GM19239 (cell line): ENCODE results near the gene TUBE1.
A peak's percentile ranks its signal among the peaks of the same experiment; 100 is the strongest.
"Not testable (repeated sequence)": the region's sequence is repeated elsewhere in the genome, so short reads cannot be mapped to it uniquely, and the experiment has no call there.

Experiments used
- DNase-seq: peaks from one replicate; pipeline ENCODE4 v3.0.0; 2011; ENCODE audit warnings: low spot score; ENCODE audit not compliant: insufficient read length
- FAIRE-seq: peaks from 2 replicates; lab custom pipeline; 2011; peaks lifted over from hg19 to GRCh38; lab: Jason Lieb, UNC

Gene TUBE1

GRCh38 chr6:112087136-112087911, at the start of gene TUBE1, which contains the start of gene FAM229B:
TUBE1 (minus strand) TSS chr6:112087482; CDS start chr6:112087434, 48 bp downstream.
FAM229B (plus strand) TSS chr6:112087591; CDS start chr6:112099284, 11,693 bp downstream.
- DNase-seq (peak; percentile 62), FAIRE-seq (peak; percentile 98)

- FAIRE-seq (no peak), DNase-seq (no peak)
Observed at GRCh38 chr6:112130878-112131277, 43.6 kb upstream of the TUBE1 start.

GRCh38 chr6:112128208-112128607, 40.9 kb upstream of the TUBE1 start:
- no peak for FAIRE-seq

GRCh38 chr6:112123982-112124381, 36.7 kb upstream of the TUBE1 start:
- FAIRE-seq = no peak

More at GRCh38 chr6:112128208-112128607, 40.9 kb upstream of the TUBE1 start:
- no peak for DNase-seq

GRCh38 chr6:112122756-112123155, 35.5 kb upstream of the TUBE1 start:
- FAIRE-seq (no peak), DNase-seq (no peak)

More at GRCh38 chr6:112123982-112124381, 36.7 kb upstream of the TUBE1 start:
- DNase-seq = no peak

- FAIRE-seq (no peak), DNase-seq (no peak)
Observed at GRCh38 chr6:112118034-112118433, 30.8 kb upstream of the TUBE1 start.

DNA sequence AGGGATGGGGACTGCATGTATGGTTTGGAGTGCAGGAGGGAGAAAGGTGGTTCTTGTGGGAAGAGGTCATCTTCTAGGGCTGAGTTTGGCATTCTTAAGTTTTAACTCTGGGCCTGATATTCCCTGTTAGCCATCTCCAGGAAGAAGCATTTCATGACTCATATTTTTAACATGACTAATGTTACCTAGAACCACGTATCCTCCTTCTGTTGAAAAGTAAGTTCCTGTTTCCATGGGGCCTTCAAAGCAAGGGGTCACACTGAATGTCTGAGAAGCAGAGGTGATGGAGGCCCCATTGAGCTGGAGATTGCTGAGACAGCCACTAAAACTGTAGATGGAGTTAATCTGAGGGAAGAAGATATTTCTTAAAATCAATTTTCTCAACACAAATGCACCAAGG, 30.3 kb upstream of the TUBE1 start:
- DNase-seq (no peak), FAIRE-seq (no peak)

DNA sequence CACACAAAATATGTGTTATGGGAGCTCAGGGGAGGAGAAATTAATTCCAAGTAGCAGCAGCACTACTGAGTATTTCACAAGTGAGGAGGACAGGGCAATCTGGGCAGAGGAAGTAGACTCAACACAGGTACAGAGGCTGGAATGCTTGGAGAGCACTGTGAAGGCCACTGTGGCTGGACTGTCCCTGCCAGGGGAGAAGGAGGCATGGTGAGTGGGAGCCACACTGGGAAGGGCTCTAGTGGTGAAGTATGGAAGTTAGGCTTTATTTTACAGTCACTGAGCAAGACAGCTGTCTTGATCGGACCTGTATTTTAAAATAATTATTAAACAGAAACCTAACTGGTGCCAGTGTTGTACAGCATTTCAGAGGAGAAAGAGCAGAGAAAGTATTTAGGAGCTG, 28.9 kb upstream of the TUBE1 start:
- FAIRE-seq (no peak), DNase-seq (no peak)

DNA sequence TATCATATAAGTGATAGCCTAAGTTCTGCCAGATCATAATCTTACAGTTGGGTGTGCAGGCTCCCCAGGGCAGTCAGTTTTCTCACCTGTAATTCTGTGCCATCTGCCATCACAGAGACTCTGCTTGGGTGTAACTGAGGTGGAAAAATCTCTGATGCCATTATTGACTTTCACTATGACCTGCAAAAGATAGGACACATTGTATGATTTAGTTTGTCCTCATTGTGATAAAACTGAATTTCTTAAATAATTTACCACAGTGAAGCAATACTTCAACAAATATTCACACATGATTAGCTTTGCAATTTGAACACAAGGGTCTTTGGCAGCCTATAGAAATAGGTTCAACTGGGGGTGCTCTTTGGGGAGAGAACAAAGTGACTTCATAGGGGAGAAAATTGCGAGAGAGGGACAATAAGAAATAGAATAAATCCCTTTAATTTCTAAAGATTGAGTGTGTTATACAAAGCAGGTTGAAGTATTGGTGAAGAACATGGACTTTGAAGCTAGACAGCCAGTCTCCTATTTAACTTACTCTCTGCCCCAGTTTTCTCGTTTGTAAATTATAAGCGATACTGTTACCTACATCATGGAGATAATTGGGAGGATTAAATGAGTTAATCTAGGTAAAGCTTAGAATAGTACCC, 27.4 kb upstream of the TUBE1 start:
- DNase-seq (no peak), FAIRE-seq (no peak)

DNA sequence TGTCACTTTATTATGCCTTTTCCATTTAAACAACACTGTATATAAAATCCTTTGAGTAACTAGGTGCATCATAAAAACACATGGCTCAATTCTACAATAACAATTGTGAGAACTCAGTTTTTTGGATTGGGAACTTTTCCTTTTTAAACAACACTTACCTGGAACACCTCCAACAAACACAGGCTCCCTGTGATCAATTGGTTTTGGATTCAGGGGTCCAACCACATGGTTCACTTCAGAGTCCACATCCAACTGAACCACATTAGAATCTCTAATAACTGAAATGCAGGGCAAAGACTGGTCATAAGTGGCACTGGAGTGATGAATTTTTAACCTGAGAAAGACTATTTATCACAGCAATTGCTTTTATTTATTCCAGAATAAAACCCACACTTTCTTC, 26.6 kb upstream of the TUBE1 start:
- FAIRE-seq (no peak), DNase-seq (no peak)

- FAIRE-seq (no peak), DNase-seq (no peak)
Observed at GRCh38 chr6:112113431-112113830, 26.1 kb upstream of the TUBE1 start.

DNA sequence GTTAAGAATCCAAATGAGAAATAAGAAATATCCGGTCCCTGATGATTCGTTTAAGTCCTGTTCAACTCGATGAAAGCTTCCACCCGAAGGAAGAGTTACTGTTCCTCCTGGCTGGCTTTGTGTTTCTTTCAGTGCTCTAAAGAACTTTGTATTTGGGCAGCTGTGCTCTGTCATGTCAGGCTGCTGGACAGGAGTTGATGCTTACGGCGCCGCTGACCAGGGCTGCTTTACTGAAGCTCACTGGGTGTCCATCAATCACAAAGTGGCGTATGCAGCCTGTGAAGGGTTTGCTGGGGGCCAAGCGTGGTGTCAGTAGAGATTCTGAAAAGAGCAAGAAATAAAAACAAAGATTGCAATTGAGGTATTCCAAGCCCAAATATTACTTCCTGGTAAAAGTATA, 22.0 kb upstream of the TUBE1 start:
- no peak for DNase-seq
- no peak for FAIRE-seq

GRCh38 chr6:112106562-112106961, 19.3 kb upstream of the TUBE1 start:
- DNase-seq (no peak), FAIRE-seq (no peak)

GRCh38 chr6:112106026-112106425, 18.7 kb upstream of the TUBE1 start:
- not testable (repeated sequence) for FAIRE-seq, DNase-seq

DNA sequence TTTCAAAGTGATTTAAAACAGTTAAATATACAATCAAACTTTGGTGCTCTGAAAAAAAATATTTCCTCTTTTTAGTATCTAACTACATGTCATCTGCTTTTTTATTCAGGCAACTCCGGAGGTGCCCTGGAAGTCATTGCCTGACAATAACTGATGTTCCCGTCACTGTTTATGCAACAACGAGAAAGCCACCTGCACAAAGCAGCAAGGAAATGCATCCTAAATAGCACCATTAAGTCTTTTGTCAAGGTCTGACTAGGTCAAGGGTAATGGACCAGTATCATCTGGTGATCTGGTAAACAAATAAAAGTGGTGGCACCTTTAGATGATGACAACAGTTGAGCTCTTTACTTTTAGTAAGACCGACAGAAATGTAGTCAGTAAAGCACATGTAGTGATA, 13.3 kb upstream of the TUBE1 start:
- FAIRE-seq = no peak
- no peak for DNase-seq

DNA sequence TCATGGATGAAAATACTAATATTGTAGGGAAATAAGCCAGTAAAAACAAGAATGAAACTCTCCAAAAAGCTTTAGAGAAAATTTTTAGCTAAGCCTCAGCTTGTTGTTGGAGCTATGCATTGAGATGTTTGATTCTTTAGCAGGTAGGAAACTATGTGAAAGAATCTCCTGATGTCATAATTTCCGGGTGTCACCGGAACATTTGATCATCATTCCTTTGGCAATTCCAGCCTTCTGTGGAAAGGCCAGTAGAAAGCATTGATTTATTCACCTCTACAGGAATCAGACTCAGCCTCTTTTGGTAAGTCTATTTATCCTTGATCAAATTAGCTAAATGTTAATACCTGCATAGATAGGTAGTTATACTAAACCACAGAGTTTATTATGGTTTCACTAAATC, 9.6 kb upstream of the TUBE1 start:
- DNase-seq (no peak), FAIRE-seq (no peak)

GRCh38 chr6:112087916-112088315, 634 bp upstream of the TUBE1 start:
- no peak for DNase-seq
- FAIRE-seq = no peak

GRCh38 chr6:112086744-112087135, 542 bp downstream of the TUBE1 start:
- FAIRE-seq = peak; percentile 61
- no peak for DNase-seq

GRCh38 chr6:112085286-112086065, 1.8 kb downstream of the TUBE1 start:
- DNase-seq = no peak
- FAIRE-seq = no peak

DNA sequence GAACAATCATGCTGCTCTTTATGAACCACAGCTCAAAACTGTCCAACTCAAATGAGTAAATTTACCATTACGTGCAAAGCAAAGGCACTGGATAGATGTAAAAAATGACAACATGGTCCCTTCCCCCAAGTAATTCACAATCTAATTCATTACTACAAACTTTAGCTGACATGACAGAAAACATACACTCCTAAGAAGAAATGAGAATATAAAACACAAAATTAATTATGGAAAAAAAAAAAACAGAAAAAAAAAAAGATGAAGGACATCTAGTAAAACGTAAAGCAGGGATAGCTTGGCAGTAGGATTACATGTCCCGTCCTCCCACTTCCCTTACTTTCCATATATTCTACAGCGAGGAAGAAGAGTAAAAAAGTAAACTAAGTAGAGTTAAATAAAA, 5.7 kb downstream of the TUBE1 start:
- FAIRE-seq = no peak

DNA sequence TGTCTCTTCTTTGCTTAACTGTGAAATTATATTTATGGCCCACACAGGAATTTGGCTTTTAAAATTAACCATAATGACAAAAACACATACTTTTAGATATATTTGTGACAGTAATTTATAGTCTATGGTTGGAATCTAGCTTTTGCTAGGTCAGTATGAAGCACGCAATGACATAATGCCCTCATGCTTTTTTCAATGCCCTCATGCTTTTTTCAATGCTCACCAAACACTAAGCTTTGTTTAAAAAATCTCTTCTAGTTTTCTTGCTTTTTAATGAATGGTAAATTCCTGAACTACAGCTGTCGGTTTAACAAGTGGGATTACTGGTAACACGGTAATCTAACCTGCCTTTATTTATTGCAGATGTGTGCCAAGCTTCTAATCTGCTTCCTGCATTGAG, 20.7 kb downstream of the TUBE1 start:
- DNase-seq (no peak), FAIRE-seq (no peak)

More for the DNA sequence above, 5.7 kb downstream of the TUBE1 start:
- no peak for DNase-seq
